Activated T-helper 1 cell treated with Interleukin-2 at 50 U/mL for 16 hours (primary cell): Measurements from ENCODE around the gene CHST13.
"Not testable (repeated sequence)": the region's sequence is repeated elsewhere in the genome, so short reads cannot be mapped to it uniquely, and the experiment has no call there.

Experiments used
- DNase-seq: peaks from one replicate; pipeline ENCODE4 v3.0.0-alpha.2; 2020; ENCODE audit warnings: low read depth

The CHST13 gene

DNA sequence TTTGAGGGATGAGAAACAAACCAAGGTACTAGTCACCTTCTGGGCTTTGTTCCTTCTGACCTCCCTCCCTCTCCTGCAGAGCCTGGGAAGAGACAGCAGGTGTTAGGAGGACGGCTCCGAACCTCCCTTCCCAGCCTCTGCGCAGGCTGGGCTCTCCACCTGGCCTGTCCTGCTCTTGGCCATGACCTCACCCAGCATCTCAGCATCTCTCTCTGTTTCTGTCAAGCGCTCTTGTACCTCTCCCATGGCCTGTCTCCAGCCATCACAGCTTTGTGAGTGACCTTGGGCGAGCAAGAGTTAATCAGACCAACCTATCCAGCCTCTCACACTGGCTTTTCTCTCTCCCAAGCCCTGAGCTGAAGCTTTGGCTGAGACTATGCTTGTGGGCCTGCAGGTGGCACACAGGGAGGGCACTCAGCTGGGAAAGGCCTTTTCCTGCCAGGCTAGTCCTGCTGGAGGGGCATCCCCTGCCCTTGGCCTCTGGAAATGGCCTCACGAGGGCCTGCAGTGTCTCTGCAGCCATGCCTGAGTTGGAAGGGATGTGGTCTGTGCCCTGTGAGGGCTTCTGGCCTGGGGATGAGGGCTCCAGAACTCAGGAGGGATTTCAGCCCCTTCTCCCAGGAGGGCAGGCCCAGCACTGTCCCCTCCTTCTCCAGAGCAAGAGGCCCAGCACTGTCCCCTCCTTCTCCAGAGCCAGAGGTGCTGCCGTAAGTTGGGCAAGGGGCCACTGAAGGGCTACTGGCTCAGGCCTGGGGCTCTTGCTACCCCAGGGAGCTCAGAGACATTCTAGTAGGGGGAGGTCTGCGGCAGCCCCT, 2.1 kb downstream of the CHST13 start:
- DNase-seq, result no peak

DNA sequence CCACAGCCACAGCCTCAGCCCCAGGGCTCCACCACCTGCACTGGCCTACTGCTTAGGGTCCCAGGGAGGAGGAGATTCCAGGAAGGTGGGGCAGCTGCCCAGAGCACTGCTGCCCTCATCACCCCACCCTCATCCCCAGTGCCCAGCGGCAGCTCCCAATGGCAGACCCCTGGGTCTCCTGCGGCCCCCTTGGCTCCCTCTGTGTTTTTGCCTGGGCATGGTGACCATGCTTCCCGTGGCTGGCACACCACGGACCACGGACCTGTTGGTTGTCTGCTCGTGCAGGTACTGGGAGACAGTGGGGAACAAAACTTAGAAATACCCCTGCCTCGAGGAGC, 2.7 kb downstream of the CHST13 start:
- DNase-seq, result no peak

GRCh38 chr3:126527006-126527405, 3.1 kb downstream of the CHST13 start:
- DNase-seq, result no peak

DNA sequence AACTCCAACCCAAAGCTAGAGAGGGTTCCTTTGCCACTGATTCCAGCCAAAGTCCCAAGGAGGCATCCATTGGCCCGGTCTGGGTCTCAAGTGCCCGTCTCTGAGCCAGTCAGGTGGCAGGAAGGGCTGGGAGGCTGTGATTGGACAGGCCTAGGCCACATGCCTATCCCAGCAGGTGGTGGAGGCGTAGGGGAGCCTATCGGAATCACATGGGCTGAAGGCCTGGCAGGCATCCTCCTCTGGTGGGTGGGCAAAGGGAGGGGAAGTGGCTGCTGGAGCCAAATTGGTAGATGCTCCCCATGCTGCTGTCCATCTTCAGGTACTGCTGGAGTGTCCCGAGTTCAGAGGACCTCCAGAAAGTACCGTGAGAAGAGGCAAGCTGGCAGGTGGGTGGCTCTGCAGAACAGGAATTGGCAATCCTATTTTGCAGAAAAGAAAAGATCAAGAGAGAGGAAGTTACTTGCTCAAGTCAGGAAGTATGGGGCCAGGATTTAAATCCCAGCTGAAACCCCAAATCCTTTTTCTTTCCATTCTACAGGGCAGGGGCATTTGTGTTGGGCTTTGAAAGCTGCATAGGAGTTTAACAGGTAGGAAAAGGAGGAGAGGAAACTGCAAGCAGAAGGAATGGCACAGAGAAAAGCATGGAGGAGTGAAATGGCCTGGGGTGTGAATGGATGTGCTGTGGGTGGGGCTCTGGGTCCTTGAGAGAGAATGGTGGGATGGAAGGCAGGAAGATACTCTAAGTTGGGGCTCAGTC, 3.7 kb downstream of the CHST13 start:
- no peak for DNase-seq

GRCh38 chr3:126528419-126528799, 4.5 kb downstream of the CHST13 start:
- no peak for DNase-seq

DNA sequence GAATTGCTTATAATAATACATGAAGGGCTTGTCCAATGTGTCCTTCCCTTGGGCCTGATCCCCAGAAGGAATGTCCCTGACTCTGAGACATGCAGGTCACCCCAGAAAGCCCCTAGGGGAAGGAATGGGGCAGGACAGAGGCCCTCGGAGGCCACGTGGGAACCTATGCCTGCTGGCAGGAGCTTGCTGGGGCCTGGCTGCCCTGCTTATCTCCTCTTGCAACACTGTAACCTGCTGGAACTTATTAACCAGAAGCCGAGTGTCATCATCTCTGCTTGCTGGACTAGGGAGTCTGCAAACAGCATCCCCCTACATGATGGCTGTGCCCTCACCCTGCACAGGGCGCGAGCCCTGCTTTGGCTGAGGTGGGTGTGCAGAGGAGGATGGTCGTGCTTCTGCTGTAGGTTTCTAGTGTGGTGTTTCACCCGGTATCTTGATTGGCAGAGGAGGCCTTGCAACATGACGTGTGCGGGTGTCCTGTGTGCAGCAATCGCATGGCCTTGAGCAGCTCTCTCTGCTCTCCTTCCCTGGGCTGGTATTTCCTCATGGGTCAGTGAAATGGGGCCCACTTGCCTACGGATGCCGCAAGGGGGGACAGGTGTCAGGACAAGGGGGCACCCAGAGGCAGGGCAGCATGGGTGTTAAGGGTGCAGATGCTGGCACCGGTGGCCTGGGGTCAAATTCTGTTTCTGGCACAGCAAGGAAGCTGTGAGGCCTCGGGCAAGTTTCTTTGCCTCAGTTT, 5.0 kb downstream of the CHST13 start:
- no peak for DNase-seq

DNA sequence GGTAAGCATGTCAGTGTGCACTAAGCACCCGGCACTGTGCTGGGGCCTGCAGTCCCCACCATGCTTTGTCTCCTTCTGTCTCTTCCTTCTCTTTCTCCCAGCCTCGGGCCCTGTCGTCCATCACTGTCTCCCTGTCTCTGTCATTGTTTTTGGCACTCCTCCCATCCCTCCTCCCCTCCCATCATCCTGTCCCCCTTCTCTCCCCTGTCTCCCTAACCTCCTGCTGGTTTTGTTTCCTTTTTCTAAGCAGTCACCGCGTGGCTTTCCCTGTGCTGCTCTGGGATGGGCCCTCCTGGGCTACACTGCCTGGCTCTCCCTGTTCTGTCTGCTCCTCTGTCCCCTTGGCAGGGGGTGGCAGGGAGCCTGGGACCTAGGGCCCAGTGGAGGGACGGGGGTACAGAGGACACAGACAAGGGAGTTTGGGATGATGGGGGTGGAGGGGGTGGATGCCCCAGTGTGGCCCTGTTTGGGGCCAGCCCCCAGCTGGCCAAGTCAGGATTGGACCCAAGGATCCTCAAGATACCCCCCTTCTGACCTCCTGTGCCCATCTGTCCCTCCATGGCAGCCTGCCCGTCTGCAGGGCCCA, 5.7 kb downstream of the CHST13 start:
- DNase-seq, result no peak

DNA sequence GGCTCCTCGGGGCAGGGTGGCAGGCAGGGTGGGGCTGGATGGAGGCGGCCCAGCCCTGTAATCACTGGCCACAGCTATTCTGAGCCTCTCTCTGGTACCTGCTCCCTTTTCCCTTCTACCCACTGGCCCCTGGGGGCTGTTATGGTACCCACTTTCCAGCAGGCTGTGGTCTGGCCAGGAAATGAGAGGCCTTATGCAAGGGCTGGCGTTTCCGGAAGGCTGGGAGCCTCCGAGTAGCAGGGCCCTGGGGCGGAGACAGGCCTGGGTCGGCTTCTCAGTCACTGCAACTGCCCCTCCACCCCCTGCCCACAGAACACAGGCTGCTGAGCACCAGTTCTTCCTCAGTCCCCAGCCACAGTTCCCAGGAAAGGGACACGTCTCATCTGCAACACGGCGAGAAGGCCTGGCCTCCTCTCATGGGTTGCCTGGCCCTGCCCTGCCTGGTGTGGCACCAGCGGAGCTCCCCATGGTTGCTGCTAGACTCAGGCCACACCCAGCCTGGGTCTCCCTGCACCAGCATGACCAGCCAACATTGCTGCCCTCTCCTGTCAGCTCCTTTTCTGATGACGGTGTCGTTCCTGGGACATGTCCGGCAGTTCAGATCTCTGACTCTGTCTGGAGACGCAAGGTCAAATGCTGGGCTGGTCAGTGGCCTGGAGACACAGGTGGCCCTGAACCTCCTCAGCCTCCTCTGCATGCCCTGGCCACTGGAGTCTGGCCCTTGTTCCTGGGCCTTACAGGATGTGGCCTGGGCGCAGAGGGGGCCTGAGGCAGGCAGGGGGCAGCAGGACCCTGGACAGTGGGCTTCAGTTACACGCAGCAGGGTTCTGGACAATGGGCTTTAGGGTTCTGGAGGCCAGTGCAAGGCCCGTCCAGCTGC, 6.5 kb downstream of the CHST13 start:
- DNase-seq, result no peak

GRCh38 chr3:126531051-126531330, 7.0 kb downstream of the CHST13 start:
- DNase-seq, result no peak

GRCh38 chr3:126533506-126533905, 9.6 kb downstream of the CHST13 start:
- no peak for DNase-seq

GRCh38 chr3:126534716-126535115, 10.8 kb downstream of the CHST13 start:
- DNase-seq, result not testable (repeated sequence)

GRCh38 chr3:126535636-126536035, 11.7 kb downstream of the CHST13 start:
- DNase-seq, result no peak

- DNase-seq, result no peak
Measured at GRCh38 chr3:126536126-126536525, 12.2 kb downstream of the CHST13 start.

- no peak for DNase-seq
Measured at GRCh38 chr3:126537116-126537729, 13.3 kb downstream of the CHST13 start.

DNA sequence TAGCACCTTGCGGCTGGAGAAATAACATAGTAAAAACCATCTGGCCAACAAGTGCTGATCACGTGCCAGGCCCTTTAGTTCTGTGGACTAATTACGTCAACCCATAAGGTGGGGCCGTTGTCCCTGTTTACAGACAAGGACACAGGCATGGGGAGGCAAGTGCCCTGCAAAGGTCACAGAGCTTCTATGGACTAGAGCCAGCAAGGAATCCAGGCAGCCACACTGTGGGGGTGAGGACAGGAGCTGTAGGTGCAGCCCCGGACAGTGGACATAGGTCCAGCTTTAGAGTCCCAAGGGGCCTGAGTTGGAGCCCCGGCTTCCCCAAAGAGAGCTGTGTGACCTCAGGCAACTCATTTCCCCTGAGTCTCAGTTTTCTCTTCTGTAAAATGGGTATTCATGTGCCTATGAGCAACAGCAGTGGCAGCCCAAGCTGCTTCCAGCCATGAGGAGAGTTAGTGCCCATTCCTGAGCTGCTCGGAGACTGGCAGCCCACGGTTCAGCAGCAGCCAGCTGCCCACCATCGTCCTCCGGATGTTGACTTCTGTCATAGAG, 13.9 kb downstream of the CHST13 start:
- no peak for DNase-seq

- no peak for DNase-seq
Measured at GRCh38 chr3:126538316-126538715, 14.4 kb downstream of the CHST13 start.

GRCh38 chr3:126538966-126539365, 15.0 kb downstream of the CHST13 start:
- no peak for DNase-seq

DNA sequence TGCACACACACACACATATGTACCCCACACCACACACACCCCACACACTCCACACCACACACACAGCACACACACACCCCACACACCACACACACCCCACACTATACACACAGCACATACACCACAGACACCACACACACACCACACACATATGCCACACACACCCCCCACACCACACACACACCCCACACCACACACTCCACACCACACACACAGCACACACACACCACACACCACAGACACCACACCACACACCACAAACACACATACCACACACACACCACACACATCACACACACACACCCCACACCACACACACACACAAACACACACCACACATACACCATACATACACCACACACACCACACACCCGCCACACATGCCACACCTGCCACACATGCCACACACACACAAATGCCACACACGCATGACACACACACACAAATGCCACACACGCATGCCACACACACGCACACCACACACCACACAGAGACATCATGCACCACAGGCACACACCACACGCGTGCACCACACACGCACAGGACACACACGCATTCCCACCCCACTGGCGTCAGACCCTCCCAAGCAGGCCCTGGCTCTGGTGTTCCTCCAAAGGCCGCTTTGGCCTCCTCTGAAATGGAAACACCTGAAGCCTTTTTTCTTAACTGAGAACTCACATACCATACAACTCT, 15.7 kb downstream of the CHST13 start:
- no peak for DNase-seq

GRCh38 chr3:126540342-126540849, 16.4 kb downstream of the CHST13 start:
- DNase-seq, result no peak

GRCh38 chr3:126540951-126541627, 17.1 kb downstream of the CHST13 start:
- DNase-seq, result no peak
